ENCODE data around the gene CRACR2A.

The CRACR2A gene

GRCh38 chr12:3722368-3722767 is 30.5 kb downstream of the CRACR2A start:
- H3K36me3 ChIP-seq (ENCODE audit: control insufficient read depth, insufficient read depth, low read length): no peaks in the 10 kb centered on the region
- no peak overlapping the region for H3K4me3 ChIP-seq (replicated peaks; ENCODE audit: low read depth, low read length)
- TF ChIP-seq CTCF (IDR thresholded peaks at IDR 0.05; ENCODE audit: insufficient read depth, low read length, poor library complexity, severe bottlenecking): no peak
- DNase-seq (ENCODE audit: extremely low read depth, insufficient read length): no peak
- no peaks in the 10 kb centered on the region for H3K27me3 ChIP-seq (replicated peaks; ENCODE audit: control insufficient read depth, insufficient read depth, low read length)

- H3K27me3 ChIP-seq (replicated peaks; ENCODE audit: control insufficient read depth, insufficient read depth, low read length): no peaks in the 10 kb centered on the region
- TF ChIP-seq CTCF (IDR thresholded peaks at IDR 0.05; ENCODE audit: insufficient read depth, low read length, poor library complexity, severe bottlenecking): no peak
- H3K36me3 ChIP-seq (ENCODE audit: control insufficient read depth, insufficient read depth, low read length): no peaks in the 10 kb centered on the region
- DNase-seq (ENCODE audit: extremely low read depth, insufficient read length): no peak
- H3K4me3 ChIP-seq (replicated peaks; ENCODE audit: low read depth, low read length): no peak overlapping the region
Observed at GRCh38 chr12:3720772-3721171, 32.1 kb downstream of the CRACR2A start.

- no peak for DNase-seq (ENCODE audit: extremely low read depth, insufficient read length)
- H3K4me3 ChIP-seq (replicated peaks; ENCODE audit: low read depth, low read length): no peak overlapping the region
- no peaks in the 10 kb centered on the region for H3K27me3 ChIP-seq (replicated peaks; ENCODE audit: control insufficient read depth, insufficient read depth, low read length)
- no peaks in the 10 kb centered on the region for H3K36me3 ChIP-seq (ENCODE audit: control insufficient read depth, insufficient read depth, low read length)
- TF ChIP-seq CTCF (IDR thresholded peaks at IDR 0.05; ENCODE audit: insufficient read depth, low read length, poor library complexity, severe bottlenecking): no peak
Observed at GRCh38 chr12:3718100-3718499, 34.8 kb downstream of the CRACR2A start.

GRCh38 chr12:3717283-3717898 is 35.5 kb downstream of the CRACR2A start:
- no peak for TF ChIP-seq CTCF (IDR thresholded peaks at IDR 0.05; ENCODE audit: insufficient read depth, low read length, poor library complexity, severe bottlenecking)
- DNase-seq (ENCODE audit: extremely low read depth, insufficient read length): no peak
- Histone ChIP-seq H3K36me3 (ENCODE audit: control insufficient read depth, insufficient read depth, low read length) (no peaks in the 10 kb centered on the region), H3K4me3 (replicated peaks; ENCODE audit: low read depth, low read length) (no peak overlapping the region), H3K27me3 (replicated peaks; ENCODE audit: control insufficient read depth, insufficient read depth, low read length) (no peaks in the 10 kb centered on the region)

- DNase-seq (ENCODE audit: extremely low read depth, insufficient read length): no peak
- H3K27me3 ChIP-seq (replicated peaks; ENCODE audit: control insufficient read depth, insufficient read depth, low read length): no peaks in the 10 kb centered on the region
Observed at GRCh38 chr12:3715999-3716398, 36.9 kb downstream of the CRACR2A start.

More at GRCh38 chr12:3715999-3716398, 36.9 kb downstream of the CRACR2A start:
- Histone ChIP-seq H3K36me3 (ENCODE audit: control insufficient read depth, insufficient read depth, low read length) (no peaks in the 10 kb centered on the region), H3K4me3 (replicated peaks; ENCODE audit: low read depth, low read length) (no peak overlapping the region)
- no peak for TF ChIP-seq CTCF (IDR thresholded peaks at IDR 0.05; ENCODE audit: insufficient read depth, low read length, poor library complexity, severe bottlenecking)

All from GM06990 (cell line).